GM23338 (cell line): ENCODE measurements around the gene DLG5.

Experiments used
- CREB1 ChIP-seq: fragments of 250-450 bp; sonication (Bioruptor Pico); IDR thresholded peaks from 2 replicates; pipeline ENCODE4 v1.5.0; 2020; ENCODE audit warnings: low read depth, mild to moderate bottlenecking, moderate library complexity
- CTCF ChIP-seq, 2 experiments: fragments of 200-600 bp in 1 of 2; sonication (generic) in 1 of 2; conservative IDR thresholded peaks; 2 replicates each; pipeline versions ENCODE4 v1.5.1 to v1.6.1; 2016 to 2017; ENCODE audit warnings: antibody characterized with exemption in 2 of 2, low read depth in 2 of 2, mild to moderate bottlenecking in 2 of 2, moderate library complexity in 1 of 2
- EZH2 ChIP-seq: fragments of 200-600 bp; sonication (generic); IDR thresholded peaks from one replicate; pipeline ENCODE4 v1.8.0; 2017; ENCODE audit warnings: antibody characterized with exemption, mild to moderate bottlenecking, low read depth; ENCODE audit not compliant: unreplicated experiment
- EZH2phosphoT487 ChIP-seq: fragments of 200-600 bp; sonication (generic); IDR thresholded peaks from one replicate; pipeline ENCODE4 v1.8.1; 2018; ENCODE audit warnings: antibody characterized with exemption; ENCODE audit not compliant: unreplicated experiment
- JUNB ChIP-seq: IDR thresholded peaks from one replicate; pipeline ENCODE4 v1.6.1; 2016; ENCODE audit warnings: antibody characterized with exemption; ENCODE audit not compliant: unreplicated experiment
- NANOG ChIP-seq: IDR thresholded peaks from 2 replicates; pipeline ENCODE4 v1.6.1; 2016; ENCODE audit warnings: antibody characterized with exemption, borderline replicate concordance
- POLR2AphosphoS5 ChIP-seq: IDR thresholded peaks from 2 replicates; pipeline ENCODE4 v1.6.1; 2016; ENCODE audit warnings: antibody characterized with exemption, low read depth
- REST ChIP-seq: IDR thresholded peaks from one replicate; pipeline ENCODE4 v1.6.1; 2018; ENCODE audit warnings: antibody characterized with exemption; ENCODE audit not compliant: unreplicated experiment
- STAT1 ChIP-seq: IDR thresholded peaks from one replicate; pipeline ENCODE4 v1.6.1; 2016; ENCODE audit warnings: antibody characterized with exemption; ENCODE audit not compliant: unreplicated experiment
- ZNF114 ChIP-seq: fragments of 250-450 bp; sonication (Bioruptor Pico); IDR thresholded peaks from 2 replicates; pipeline ENCODE4 v1.5.0; 2020; ENCODE audit warnings: mild to moderate bottlenecking, moderate library complexity

- peak in 1 of 2 experiments; percentile 48; a peak in 2 of 4 replicates for TF ChIP-seq CTCF (conservative IDR thresholded peaks at IDR 0.05; ENCODE audit: low read depth in 2 of 2)
- no peak for TF ChIP-seq EZH2phosphoT487
- TF ChIP-seq POLR2AphosphoS5: no peak
- TF ChIP-seq CREB1 (CRISPR knock-in tag): no peak
- no peak for TF ChIP-seq STAT1
- TF ChIP-seq EZH2: no peak
- TF ChIP-seq REST: no peak
- no peak for TF ChIP-seq ZNF114 (CRISPR knock-in tag)
- TF ChIP-seq JUNB: no peak
- TF ChIP-seq NANOG: no peak
Observed at GRCh38 chr10:77843264-77843663, 83.3 kb downstream of the DLG5 start.
